CMK (cell line): ENCODE measurements around the gene SPRYD7.
"Not testable (repeated sequence)": the region's sequence is repeated elsewhere in the genome, so short reads cannot be mapped to it uniquely, and the experiment has no call there.

Experiments
- DNase-seq: peaks from one replicate; pipeline ENCODE4 v3.0.0-alpha.2; 2010; ENCODE audit warnings: low read depth

The SPRYD7 gene

GRCh38 chr13:49932868-49933267 is 3.3 kb downstream of the SPRYD7 start:
- DNase-seq = no peak

DNA sequence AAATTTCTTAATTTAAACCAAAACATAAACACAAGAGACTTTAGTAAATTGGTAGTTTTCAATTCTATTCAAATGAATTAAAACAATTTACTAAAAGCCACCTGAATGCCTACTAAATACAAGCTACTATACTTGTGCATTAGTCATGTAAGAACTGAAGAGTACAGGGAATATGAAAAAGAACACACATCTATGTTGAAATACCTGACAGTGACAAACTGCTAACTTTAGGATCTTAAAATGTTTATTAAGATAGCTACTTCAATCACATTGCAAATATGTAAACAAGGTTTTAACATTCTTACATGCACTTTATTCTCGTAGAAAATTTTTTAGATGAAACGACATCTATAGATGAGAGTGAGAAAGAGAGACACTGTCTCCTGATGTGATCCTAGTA is 4.1 kb downstream of the SPRYD7 start:
- DNase-seq = no peak

DNA sequence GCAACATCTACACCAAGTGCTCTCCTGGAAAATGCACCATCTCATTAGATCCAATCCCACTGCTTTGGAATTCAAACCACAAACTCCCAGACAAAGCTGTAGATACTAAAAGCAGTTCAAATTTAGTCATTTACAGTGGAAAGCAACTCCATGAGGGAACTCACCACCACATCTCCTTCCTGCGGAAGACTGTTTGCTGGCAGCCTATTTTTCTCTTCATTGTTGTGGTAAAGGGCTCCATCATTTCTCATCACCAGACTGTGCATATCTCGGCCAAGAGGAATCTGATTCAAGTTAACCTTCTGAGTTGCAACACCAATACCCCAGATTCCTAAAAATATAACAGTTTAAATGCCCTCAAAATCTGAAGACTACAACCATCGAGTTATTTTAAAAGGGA is 8.4 kb downstream of the SPRYD7 start:
- no peak for DNase-seq

DNA sequence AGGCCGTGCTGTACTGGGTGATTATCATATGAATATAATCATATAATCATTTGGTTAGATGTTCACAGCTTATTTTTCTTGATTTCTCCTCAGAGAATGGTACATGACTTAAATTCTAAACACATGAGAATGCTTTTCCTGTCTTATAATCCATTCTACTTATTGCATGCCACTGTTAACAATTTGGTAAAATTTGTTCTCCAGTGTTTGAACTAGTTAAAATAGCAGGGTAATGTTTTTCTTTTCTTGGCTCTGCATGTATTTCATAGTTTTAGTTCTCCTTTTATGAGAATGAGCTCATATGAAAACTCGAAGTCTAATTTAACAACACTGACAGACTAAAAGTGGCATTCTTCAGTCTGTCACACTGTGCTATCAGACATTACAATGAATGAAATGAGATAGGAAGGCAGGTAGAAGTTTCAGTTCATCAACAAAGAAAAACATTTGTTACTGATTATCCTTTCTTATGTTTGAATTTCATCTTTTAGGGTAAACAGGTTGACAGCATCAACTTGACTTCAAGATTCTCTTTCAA is 10.2 kb downstream of the SPRYD7 start:
- no peak for DNase-seq

DNA sequence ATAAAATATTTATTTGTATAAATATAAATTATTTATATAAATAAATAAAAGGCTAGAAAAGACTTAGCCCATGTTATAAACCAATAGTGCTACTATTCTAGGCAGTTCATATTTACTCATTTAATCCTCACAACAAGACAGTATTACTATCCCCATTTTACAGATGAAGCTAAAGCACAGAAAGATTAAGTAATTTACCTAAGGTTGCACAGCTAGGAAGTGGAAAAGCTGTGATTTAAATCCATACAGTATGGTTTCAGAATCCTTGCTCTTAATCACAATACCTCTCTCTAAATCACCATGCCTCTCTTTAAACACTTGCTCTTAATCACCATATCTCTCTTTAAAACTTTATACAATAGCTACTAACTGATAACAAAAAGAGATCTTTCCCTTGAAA is 13.8 kb downstream of the SPRYD7 start:
- DNase-seq = no peak

DNA sequence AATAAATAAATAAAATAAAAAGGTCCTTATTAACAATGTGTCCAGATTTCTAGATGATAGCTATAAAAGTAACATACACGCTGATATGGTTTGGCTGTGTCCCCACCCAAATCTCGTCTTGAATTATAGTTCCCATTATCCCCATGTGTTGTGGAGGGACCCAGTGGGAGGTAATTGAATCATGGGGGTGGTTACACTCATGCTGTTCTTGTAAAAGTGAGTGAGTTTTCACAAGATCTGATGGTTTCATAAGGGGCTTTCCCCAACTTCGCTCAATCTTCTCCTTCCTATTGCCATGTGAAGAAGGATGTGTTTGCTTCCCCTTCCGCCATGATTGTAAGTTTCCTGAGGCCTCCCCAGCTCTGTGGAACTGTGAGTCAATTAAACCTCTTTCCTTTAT is 15.2 kb downstream of the SPRYD7 start:
- DNase-seq = not testable (repeated sequence)

DNA sequence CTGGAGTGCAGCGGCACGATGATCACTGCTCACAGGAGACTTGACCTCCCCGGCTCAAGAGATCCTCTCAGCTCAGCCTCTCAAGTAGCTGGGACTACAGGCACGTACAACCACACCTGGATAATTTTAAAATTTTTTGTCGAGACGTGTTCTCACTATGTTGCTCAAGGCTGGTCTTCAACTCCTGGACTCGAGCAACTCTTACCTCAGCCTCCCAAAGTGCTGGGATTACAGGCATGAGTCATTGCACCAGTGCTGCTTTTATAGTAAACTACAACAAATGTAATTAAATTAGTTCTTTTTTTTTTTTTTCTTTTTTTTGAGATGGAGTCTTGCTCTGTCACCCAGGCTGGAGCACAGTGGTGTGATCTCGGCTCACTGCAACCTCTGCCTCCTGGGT is 18.0 kb downstream of the SPRYD7 start:
- DNase-seq = not testable (repeated sequence)

- DNase-seq = no peak
These were observed 21.2 kb downstream of the SPRYD7 start for GRCh38 chr13:49914947-49915346.

GRCh38 chr13:49908637-49909036 is 27.5 kb downstream of the SPRYD7 start:
- DNase-seq = no peak

GRCh38 chr13:49904729-49905456 is 31.2 kb downstream of the SPRYD7 start:
- DNase-seq = no peak

DNA sequence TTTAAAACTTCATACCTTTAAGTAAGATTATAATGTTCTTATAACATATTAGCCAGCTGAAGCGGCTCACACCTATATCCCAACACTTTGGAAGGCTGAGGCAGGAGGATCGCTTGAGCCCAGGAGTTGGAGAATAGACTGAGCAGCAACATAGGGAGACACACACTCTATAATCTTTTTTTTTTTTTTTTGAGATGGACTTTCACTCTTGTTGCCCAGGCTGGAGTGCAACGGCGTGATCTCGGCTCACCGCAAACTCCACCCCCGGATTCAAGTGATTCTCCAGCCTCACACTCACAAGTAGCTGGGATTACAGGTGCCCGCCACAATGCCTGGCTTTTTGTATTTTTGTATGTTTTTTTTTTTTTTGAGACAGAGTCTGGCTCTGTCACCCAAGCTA is 37.3 kb downstream of the SPRYD7 start:
- no peak for DNase-seq

GRCh38 chr13:49897713-49898112 is 38.4 kb downstream of the SPRYD7 start:
- DNase-seq = no peak

- no peak for DNase-seq
These were observed 40.3 kb downstream of the SPRYD7 start for GRCh38 chr13:49895826-49896225.

DNA sequence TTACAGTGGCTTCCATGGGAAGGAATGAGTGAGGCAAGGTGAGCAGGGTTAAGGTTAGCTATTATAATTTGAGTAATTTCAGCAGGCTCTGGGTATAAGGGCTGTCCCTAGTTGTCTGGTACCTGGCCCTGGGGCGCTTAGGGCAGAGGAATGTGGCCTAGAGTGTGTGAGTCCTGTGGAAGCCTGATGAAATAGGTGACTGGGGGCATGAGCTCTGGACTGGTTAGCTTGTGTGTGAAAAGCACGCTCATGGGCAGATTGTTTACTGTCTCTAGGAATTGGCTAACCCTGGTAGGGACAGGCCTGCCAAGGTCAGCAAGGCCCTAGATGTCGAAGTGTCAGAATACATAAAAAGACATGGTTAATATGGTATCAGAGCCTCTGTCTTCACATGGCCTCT is 42.5 kb downstream of the SPRYD7 start:
- DNase-seq = no peak

GRCh38 chr13:49890376-49890775 is 45.8 kb downstream of the SPRYD7 start:
- DNase-seq = no peak

- DNase-seq = no peak
These were observed 57.5 kb downstream of the SPRYD7 start for GRCh38 chr13:49878682-49879081.

GRCh38 chr13:49877629-49878218 is 58.4 kb downstream of the SPRYD7 start:
- no peak for DNase-seq

DNA sequence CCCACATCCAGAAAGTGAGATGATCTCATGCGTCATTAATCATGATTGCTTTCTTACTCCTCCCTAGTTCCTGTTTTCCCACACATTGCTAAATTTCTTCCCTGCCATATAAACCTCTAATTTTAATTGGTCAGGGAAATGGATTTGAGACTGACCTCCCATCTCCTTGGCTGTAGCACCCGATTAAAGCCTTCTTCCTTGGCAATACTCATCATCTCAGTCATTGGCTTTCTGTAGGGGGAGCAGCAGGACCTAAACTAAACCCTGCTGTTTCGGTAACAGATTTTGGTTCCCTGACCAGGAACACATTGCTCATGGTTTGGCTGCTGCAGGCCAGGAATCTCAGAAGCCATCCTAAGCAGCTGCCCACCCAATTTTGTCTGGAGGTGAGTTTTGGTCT is 61.7 kb downstream of the SPRYD7 start:
- no peak for DNase-seq

DNA sequence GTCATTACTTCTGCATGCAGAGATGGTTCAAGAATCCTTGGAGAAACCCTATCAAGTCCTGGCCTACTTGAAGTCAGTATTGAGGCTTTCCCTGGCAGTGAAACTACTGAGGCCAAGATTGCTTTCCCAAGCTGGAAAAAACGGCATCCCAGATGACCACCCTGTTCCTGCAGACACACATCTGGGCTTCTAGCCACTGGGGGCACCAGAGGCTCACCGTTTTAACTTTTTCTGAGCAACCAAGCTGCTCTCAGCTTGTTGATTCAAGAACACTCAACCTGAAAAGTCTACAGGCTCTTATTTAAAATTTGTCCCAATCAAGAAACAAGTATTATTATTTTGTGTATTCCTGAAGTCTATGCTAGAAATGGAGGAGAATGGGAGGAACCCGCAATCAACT is 66.6 kb downstream of the SPRYD7 start:
- DNase-seq = peak; percentile 18

DNA sequence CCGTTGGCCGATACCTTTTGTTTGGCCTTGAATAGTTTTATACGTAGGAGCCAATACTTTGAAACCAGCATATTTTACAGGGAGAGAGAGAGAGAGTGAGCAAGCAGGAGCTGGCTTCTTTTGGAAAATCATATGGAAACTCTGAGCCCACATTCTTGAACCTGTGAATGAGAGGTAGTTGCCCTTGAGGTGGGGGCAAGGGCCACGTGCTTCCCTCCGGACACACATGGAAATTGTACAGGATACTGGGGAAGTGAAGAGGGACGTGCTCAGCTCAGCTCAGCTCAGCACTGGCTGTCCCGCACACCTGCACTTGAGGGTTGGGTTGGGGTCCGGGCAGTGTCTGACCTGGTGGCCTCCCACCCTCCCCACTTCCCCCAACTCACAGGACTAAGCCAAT is 68.3 kb downstream of the SPRYD7 start:
- DNase-seq = no peak

GRCh38 chr13:49865218-49865617 is 70.9 kb downstream of the SPRYD7 start:
- no peak for DNase-seq

- DNase-seq = no peak
These were observed 71.6 kb downstream of the SPRYD7 start for GRCh38 chr13:49864509-49864908.
